Keratinocyte (primary cell): ENCODE measurements around the gene GSTCD.

Experiments used
- CTCF ChIP-seq, 3 experiments: IDR thresholded peaks in 1 of 3; conservative IDR thresholded peaks in 1 of 3; optimal IDR thresholded peaks in 1 of 3; 2 replicates in 2 of 3; 3 replicates in 1 of 3; pipeline versions ENCODE3 to v1.5.1; 2011; ENCODE audit warnings: low read length in 3 of 3, mild to moderate bottlenecking in 3 of 3, moderate library complexity in 2 of 3, control low read depth in 1 of 3, inconsistent platforms in 1 of 3; ENCODE audit not compliant: insufficient read depth in 2 of 3; ENCODE audit errors: extremely low read depth in 1 of 3
- EZH2 ChIP-seq: IDR thresholded peaks from one replicate; pipeline ENCODE4 v1.6.1; 2012; ENCODE audit warnings: inconsistent platforms, mild to moderate bottlenecking, low read length, moderate library complexity

DNA sequence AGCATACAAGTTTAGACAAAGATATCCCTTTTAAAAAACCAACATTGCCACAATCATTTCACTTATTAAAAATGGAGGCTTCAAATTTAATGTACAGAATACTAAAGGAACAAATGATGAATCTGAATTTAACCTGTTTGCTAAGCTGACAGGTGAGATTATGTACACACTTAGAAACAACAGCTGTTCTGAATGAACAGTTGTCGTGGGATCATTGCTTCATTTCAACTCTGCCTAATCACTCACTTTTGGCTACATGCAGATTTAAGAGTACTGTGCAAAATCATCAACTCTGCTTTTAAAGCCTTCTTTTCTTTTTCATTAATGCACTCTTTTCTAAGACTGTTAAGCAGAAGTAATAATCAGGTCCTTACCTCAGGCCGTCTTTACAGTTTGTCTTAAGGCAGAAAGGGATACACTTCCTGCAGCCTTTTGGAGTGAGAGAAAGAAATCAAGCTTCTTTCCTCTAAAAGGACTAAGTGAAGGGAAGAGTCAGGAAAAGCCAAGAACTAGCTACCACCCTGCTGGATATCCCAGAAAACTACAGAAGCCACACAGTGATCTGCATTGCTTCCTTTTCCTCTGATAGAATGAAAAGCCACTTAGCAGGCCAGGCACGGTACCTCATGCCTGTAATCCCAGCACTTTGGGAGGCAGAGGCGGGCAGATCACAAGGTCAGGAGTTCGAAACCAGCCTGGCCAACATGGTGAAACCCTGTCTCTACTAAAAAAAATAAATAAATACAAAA, 132.0 kb downstream of the GSTCD start:
- no peak for TF ChIP-seq CTCF (optimal IDR thresholded peaks at IDR 0.05 in 1 of 3, IDR thresholded peaks at IDR 0.05 in 1 of 3, conservative IDR thresholded peaks at IDR 0.05 in 1 of 3; ENCODE audit: extremely low read depth in 1 of 3, insufficient read depth in 2 of 3, low read length in 3 of 3)
- TF ChIP-seq EZH2, result no peak
